Neural cell (in vitro differentiated cells): ENCODE results near the gene PRRT1B.

Experiments
- EZH2 ChIP-seq: fragments of 200-600, 300-800 bp; shearing (Covaris generic), sonication (generic); IDR thresholded peaks from 2 replicates; pipeline ENCODE4 v1.6.1; 2014; ENCODE audit warnings: antibody characterized with exemption, low read length, borderline replicate concordance, mild to moderate bottlenecking; ENCODE audit not compliant: insufficient read depth, poor library complexity, severe bottlenecking
- POLR2AphosphoS5 ChIP-seq: IDR thresholded peaks from 2 replicates; pipeline ENCODE4 v1.6.1; 2012
- TAF1 ChIP-seq: IDR thresholded peaks from 2 replicates; pipeline ENCODE4 v1.6.1; 2012; ENCODE audit warnings: low read depth
- TF ChIP-seq, protein P1 (sequence below): fragments of 450-650 bp; IDR thresholded peaks from 2 replicates; pipeline ENCODE4 v1.5.1; 2014; ENCODE audit warnings: antibody characterized with exemption, mild to moderate bottlenecking, moderate library complexity; ENCODE audit not compliant: poor library complexity, severe bottlenecking
- TF ChIP-seq, protein P2 (sequence below): IDR thresholded peaks from 2 replicates; pipeline ENCODE4 v1.6.1; 2012; ENCODE audit warnings: borderline replicate concordance

DNA sequence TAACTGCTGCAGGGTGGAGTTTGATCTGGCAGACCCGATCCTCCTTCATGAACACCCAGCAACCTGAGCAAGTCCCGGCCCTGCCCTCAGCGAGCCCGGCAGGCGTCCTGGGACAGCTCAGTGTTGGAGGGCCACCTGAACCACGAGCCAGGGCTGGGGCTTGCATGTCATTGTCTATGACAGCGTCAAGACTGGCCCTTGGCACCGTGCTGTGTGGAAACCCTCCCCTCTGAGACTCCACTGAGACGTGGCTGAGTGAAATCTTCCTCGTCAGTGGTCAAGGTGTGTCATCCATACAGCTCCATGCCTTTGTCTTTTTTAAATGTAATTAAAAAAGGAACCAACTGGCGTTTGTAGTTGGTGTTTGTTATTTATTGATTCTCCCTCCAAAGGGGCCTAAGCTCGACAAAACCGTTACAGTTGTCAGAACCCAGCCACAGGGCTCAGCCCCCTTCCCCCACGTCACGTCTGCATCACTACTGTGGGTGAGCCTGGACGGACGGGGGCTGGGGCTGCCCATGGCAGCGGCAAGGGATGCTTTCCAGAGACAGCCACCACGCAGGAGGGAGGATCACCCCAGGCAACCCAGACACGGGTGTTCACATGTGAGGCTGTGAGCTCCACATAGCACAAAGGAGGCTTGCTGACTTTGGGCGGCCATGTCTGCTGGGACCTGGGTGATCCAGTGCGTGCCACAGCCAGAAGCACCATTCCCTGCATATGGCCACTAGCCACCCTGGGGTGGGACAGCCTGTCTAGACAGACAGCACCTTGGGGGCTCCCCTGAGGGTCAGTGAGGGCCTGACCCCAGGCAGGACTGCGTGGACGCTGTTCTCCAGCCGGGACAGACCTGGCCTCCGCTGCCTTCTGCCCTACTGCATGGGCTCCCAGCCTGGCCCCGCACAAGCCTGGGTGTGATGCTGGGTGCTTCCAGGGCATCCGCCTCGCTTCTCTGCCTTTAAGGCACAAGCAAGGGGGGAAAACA, 21.6 kb upstream of the PRRT1B start:
- TF ChIP-seq, protein P1, sequence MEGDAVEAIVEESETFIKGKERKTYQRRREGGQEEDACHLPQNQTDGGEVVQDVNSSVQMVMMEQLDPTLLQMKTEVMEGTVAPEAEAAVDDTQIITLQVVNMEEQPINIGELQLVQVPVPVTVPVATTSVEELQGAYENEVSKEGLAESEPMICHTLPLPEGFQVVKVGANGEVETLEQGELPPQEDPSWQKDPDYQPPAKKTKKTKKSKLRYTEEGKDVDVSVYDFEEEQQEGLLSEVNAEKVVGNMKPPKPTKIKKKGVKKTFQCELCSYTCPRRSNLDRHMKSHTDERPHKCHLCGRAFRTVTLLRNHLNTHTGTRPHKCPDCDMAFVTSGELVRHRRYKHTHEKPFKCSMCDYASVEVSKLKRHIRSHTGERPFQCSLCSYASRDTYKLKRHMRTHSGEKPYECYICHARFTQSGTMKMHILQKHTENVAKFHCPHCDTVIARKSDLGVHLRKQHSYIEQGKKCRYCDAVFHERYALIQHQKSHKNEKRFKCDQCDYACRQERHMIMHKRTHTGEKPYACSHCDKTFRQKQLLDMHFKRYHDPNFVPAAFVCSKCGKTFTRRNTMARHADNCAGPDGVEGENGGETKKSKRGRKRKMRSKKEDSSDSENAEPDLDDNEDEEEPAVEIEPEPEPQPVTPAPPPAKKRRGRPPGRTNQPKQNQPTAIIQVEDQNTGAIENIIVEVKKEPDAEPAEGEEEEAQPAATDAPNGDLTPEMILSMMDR = no peak
- TF ChIP-seq, protein P2, sequence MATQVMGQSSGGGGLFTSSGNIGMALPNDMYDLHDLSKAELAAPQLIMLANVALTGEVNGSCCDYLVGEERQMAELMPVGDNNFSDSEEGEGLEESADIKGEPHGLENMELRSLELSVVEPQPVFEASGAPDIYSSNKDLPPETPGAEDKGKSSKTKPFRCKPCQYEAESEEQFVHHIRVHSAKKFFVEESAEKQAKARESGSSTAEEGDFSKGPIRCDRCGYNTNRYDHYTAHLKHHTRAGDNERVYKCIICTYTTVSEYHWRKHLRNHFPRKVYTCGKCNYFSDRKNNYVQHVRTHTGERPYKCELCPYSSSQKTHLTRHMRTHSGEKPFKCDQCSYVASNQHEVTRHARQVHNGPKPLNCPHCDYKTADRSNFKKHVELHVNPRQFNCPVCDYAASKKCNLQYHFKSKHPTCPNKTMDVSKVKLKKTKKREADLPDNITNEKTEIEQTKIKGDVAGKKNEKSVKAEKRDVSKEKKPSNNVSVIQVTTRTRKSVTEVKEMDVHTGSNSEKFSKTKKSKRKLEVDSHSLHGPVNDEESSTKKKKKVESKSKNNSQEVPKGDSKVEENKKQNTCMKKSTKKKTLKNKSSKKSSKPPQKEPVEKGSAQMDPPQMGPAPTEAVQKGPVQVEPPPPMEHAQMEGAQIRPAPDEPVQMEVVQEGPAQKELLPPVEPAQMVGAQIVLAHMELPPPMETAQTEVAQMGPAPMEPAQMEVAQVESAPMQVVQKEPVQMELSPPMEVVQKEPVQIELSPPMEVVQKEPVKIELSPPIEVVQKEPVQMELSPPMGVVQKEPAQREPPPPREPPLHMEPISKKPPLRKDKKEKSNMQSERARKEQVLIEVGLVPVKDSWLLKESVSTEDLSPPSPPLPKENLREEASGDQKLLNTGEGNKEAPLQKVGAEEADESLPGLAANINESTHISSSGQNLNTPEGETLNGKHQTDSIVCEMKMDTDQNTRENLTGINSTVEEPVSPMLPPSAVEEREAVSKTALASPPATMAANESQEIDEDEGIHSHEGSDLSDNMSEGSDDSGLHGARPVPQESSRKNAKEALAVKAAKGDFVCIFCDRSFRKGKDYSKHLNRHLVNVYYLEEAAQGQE = no peak
- TF ChIP-seq POLR2AphosphoS5 = no peak
- TF ChIP-seq TAF1 = no peak
- TF ChIP-seq EZH2 = no peak
